ENCODE measurements around the gene DGKB.

Gene DGKB

DNA sequence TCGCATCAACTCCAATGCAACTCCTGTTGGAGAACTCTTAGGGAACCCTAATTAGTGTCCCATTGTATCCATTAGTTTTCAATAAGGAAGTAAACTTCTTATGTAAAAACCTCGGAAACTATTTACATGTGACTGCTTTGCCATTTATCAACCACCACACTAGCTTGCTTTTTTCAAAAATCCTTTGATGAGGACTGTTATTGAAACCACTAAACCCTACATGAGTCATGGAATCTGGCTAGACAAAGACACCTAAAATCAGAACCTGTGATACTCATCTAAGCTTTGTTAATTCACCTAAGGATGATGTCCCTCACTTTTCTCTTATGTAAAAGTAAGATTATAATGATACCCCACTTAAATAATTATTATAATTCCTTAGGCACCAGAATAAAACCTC lies 499.0 kb downstream of the DGKB start:
- no peak for DNase-seq (ENCODE audit: low read depth in 2 of 2, low spot score in 1 of 2)

- DNase-seq (ENCODE audit: low read depth in 2 of 2, low spot score in 1 of 2), result no peak
These were observed 502.3 kb downstream of the DGKB start for GRCh38 chr7:14400271-14400670.

GRCh38 chr7:14398526-14398925 lies 504.0 kb downstream of the DGKB start:
- DNase-seq (ENCODE audit: low read depth in 2 of 2, low spot score in 1 of 2), result no peak

DNA sequence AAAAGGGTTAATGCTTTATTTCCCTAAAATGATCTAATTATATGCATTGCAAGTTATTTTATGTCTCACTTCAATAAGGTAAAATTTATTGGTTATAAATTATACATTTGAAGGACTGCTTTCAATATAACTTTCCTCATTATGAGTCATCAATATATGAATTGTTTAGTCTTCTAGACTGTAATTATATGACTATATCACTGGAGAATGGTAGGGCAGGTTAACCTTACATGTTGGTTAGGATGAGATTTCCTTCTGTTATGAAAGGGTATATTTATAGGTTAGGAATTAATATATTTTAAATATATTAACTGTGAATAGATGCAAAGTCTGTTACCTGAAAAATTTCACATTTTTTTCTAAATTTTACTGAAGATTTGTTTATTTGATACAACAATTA lies 506.7 kb downstream of the DGKB start:
- DNase-seq (ENCODE audit: low read depth in 2 of 2, low spot score in 1 of 2), result no peak

DNA sequence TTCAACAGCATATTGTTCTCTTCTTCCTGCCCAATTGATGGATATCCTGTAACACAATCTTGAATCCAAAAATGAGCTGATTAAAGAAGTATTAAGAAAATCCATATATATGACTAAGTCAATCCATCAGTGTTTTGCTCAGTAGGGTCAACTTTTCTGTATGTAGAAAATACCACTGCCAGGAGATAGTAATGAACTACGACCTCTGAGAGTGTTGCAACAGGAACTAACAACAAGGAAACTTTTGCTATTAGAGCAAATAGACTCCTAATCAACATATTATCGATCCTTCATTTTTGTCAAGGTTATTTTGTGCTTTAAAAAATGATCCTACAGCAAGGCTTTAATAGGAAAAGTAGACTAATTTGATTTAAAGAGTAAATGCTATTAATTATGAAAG lies 507.8 kb downstream of the DGKB start:
- DNase-seq (ENCODE audit: low read depth in 2 of 2, low spot score in 1 of 2), result no peak

- no peak for DNase-seq (ENCODE audit: low read depth in 2 of 2, low spot score in 1 of 2)
These were observed 513.0 kb downstream of the DGKB start for GRCh38 chr7:14389595-14389994.

DNA sequence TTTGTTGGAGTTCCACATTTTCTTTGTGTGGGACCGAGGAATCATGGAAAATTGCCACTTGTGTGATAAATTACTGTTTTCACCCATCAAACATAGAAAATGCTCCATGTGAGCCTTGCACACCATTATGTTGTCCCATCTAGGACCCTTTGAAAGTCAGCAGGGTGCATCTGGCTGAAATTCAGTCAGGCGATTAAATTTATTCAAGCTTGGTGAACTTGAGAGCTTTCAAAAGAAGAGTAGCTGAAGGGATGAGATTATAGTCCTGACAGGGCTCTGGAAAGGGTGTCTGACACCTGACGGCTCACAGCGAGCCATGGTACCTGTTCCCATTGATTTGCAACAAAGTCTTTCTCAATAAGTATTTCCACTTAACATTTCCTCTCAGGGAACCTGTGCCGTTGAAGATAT lies 513.4 kb downstream of the DGKB start:
- DNase-seq (ENCODE audit: low read depth in 2 of 2, low spot score in 1 of 2), result no peak

DNA sequence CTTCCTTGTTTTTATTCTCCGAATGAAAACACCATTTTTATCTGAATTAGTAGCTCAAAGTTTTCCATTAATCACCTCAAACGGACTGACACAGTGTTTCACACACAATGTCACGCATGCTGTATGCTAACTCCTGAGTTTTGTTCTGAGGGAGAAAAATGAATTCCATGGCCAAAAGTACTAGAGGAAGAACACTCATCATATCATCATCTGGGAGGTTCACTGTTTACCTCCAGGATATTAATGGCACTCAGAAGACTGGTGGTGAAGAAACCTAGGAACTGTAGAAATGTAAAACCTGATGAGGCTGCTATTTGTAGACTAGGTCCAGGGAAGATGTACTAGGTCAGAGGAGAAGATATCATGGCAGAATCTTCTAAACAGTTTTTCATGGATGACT lies 517.5 kb downstream of the DGKB start:
- DNase-seq (ENCODE audit: low read depth in 2 of 2, low spot score in 1 of 2), result no peak

GRCh38 chr7:14381936-14382335 lies 520.6 kb downstream of the DGKB start:
- DNase-seq (ENCODE audit: low read depth in 2 of 2, low spot score in 1 of 2), result no peak

DNA sequence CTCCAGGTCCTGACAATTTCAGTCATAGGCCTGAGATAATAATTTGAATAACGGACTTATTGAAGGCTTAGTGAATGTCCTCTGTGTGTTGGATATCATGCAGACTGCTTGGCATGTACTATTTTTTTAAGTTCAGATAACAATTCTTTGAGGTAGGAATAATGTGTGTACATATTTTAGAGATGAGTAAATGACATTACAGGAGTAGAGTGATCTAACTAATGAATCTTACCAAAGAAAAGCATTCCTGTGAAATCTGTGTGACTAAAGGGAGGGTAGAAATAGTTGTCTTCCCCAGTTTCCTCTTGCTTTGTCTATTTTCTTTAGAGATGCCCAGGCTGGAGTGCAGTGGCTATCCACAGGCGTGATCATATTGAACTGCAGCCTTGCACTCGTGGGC lies 521.2 kb downstream of the DGKB start:
- no peak for DNase-seq (ENCODE audit: low read depth in 2 of 2, low spot score in 1 of 2)

DNA sequence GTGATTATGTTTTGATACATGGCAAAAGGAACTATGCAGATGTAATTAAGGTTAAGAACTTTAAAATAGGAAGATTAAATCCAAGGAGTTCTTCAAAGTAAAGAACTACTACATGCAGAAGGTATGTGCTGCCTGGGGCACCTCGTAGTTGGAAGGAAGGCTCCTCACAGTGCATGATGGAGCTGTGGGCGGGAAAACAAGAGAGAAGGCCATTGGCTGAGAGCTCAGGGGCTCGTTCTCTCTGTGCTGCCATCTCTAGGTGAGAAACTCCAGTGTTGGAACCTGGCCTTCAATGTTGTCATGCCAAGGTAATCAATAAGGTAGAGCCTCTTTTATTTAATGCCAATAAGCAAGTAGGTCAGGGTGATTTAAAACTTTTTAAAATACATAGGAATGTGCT lies 521.7 kb downstream of the DGKB start:
- no peak for DNase-seq (ENCODE audit: low read depth in 2 of 2, low spot score in 1 of 2)

DNA sequence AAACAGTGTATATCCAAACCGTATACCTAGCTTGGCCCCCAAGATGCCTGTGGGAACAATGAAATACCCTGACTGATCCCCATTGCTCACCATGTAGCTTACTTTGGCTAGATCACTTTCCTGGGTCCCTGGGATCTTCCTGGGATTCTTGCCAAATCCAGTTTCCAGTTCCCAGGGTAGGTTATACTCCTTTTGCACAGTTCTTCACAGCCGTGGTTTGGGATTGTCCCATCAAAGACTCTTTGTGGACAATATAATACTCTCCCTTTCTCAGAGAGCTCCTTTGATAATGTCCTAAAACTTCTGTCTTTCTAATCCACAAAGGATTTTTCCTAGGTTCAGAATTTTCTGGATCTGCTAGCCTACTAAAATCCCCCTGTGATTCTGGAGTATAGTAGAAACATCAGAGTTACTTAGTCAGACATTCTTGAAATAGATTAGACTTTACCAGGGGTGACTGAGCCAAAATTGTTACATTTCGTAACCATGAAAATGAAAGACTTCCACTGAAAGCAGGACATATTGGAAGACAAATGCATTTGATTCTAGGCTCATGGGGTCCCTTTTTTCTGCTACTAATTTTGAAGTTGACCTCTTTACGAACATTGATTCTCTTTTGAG lies 524.8 kb downstream of the DGKB start:
- no peak for DNase-seq (ENCODE audit: low read depth in 2 of 2, low spot score in 1 of 2)

- DNase-seq (ENCODE audit: low read depth in 2 of 2, low spot score in 1 of 2), result no peak
These were observed 525.8 kb downstream of the DGKB start for GRCh38 chr7:14376711-14377110.

DNA sequence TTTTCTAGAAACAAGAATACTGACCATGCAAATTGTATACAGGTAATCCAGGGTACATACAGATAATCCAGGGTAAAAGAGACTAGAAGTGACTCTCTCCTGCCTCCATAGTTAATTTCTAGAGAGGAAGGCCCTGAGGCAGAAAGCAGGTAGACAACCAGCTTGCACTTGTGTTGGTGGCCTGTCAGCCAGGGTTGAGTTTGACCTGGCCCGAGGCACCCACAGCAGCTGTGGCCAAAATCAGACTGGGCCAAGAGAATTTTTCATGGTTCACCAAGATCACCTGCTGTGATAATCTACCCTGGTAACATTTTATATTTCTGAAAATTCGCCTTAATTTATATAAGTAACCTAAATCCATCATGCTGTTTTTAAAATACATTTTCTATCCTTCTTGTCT lies 526.6 kb downstream of the DGKB start:
- no peak for DNase-seq (ENCODE audit: low read depth in 2 of 2, low spot score in 1 of 2)

GRCh38 chr7:14374336-14374735 lies 528.2 kb downstream of the DGKB start:
- DNase-seq (ENCODE audit: low read depth in 2 of 2, low spot score in 1 of 2), result no peak

DNA sequence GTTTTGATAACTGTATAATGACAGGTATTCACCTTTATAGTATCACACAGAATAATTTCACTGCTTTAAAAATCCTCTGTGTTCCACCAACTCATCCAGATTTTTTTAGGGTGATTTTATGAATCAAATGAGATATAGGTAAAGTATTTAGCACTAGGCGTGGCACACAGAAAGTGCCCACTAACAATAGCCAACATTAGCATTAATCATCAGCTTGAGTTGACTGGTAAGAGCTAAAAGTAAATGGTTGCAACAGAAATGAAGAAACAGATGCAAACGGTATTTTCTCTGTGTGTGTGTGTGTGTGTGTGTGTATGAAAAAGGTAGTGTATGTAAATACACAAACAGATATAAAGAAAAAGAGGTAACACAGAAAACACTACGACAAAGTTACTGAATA lies 534.3 kb downstream of the DGKB start:
- no peak for DNase-seq (ENCODE audit: low read depth in 2 of 2, low spot score in 1 of 2)

- no peak for DNase-seq (ENCODE audit: low read depth in 2 of 2, low spot score in 1 of 2)
These were observed 551.4 kb downstream of the DGKB start for GRCh38 chr7:14351167-14351566.

- no peak for DNase-seq (ENCODE audit: low read depth in 2 of 2, low spot score in 1 of 2)
These were observed 561.3 kb downstream of the DGKB start for GRCh38 chr7:14341200-14341775.

DNA sequence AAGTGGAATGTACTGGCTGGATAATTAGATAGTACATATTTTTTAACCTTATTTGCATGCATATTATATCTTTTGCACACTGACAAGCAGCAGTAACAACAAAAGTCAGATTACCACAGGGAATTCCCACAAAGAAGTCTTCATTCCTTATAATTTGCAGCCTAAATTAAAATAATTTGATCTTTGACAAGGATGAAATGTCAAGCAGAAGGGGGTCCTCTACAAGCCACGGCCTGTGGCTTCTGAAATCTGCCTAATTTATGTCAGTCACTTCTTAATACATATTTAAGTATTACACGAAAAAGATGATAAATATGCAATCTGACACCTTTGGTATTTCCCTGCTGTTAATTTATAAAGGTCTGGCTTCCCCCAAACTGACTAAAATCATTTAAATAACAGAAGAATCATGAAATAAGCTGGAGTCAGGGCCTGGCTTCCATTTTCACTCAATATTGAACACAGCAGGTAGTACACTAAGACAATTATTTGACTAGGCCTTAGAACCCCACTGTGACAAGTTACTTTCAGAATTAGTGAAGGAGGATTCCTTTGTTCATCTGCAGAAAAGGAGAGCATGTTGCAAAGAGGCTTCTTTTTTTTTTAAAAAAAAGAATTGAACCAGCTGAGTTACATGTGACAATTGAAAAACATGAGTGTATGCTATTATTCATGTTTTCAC lies 562.0 kb downstream of the DGKB start:
- DNase-seq (ENCODE audit: low read depth in 2 of 2, low spot score in 1 of 2), result no peak

GRCh38 chr7:14339861-14340260 lies 562.7 kb downstream of the DGKB start:
- DNase-seq (ENCODE audit: low read depth in 2 of 2, low spot score in 1 of 2), result no peak

GRCh38 chr7:14336256-14336655 lies 566.3 kb downstream of the DGKB start:
- no peak for DNase-seq (ENCODE audit: low read depth in 2 of 2, low spot score in 1 of 2)

GRCh38 chr7:14332155-14332554 lies 570.4 kb downstream of the DGKB start:
- no peak for DNase-seq (ENCODE audit: low read depth in 2 of 2, low spot score in 1 of 2)

GRCh38 chr7:14324767-14325166 lies 577.8 kb downstream of the DGKB start:
- DNase-seq (ENCODE audit: low read depth in 2 of 2, low spot score in 1 of 2), result no peak
